ENCODE results near the gene HCFC1R1.

- TF ChIP-seq ZNF26 (tag by site-specific recombination; IDR thresholded peaks at IDR 0.05) (no peak), OVOL3 (tag by site-specific recombination; IDR thresholded peaks at IDR 0.05) (peak; percentile 49; the same call in 1 of the 2 replicates), CTCF (tag by site-specific recombination; IDR thresholded peaks at IDR 0.05) (no peak; the same call in 1 of the 2 replicates), PATZ1 (tag by site-specific recombination; IDR thresholded peaks at IDR 0.05) (peak; percentile 65)
Observed at GRCh38 chr16:3023669-3024478, at the start of gene HCFC1R1, which contains the start of gene THOC6.

Measured in HEK293 (cell line).